Karpas-422 (cell line): Measurements from ENCODE around the gene FNIP1. TPM values are rescaled to one million over a fixed set of nuclear protein-coding genes. Genes with fewer than 3 reads are reported as not detected.

ENCODE experiments used
- DNase-seq: peaks from one replicate; pipeline ENCODE4 v3.0.0-alpha.2; 2015
- H2AFZ ChIP-seq: fragments of 200-600 bp; sonication (generic); 2 replicates; pipeline ENCODE4 v1.6.1; 2014; ENCODE audit warnings: antibody characterized with exemption, low read length, mixed read lengths
- H3K27ac ChIP-seq: fragments of 200-600 bp; sonication (generic); 2 replicates; pipeline ENCODE4 v1.5.1; 2014; ENCODE audit warnings: mild to moderate bottlenecking, low read length, moderate library complexity
- H3K27me3 ChIP-seq: fragments of 200-600 bp; sonication (generic); 2 replicates; pipeline ENCODE4 v1.6.1; 2014; ENCODE audit warnings: low read length, mixed read lengths
- H3K36me3 ChIP-seq: fragments of 200-600 bp; sonication (generic); 2 replicates; pipeline ENCODE4 v1.6.1; 2014; ENCODE audit warnings: low read length, mixed read lengths; ENCODE audit not compliant: insufficient read depth
- H3K4me1 ChIP-seq: fragments of 200-600 bp; sonication (generic); 2 replicates; pipeline ENCODE4 v1.6.1; 2014; ENCODE audit warnings: mild to moderate bottlenecking, low read length, mixed read lengths
- H3K4me2 ChIP-seq: fragments of 200-600 bp; sonication (generic); 2 replicates; pipeline ENCODE4 v1.6.1; 2014; ENCODE audit warnings: low read length, low read depth, mild to moderate bottlenecking; ENCODE audit not compliant: poor library complexity, severe bottlenecking
- H3K4me3 ChIP-seq: fragments of 200-600 bp; sonication (generic); 2 replicates; pipeline ENCODE4 v1.5.1; 2014; ENCODE audit warnings: mild to moderate bottlenecking, antibody characterized with exemption, low read length, mixed read lengths
- H3K79me2 ChIP-seq: fragments of 200-600 bp; sonication (generic); 2 replicates; pipeline ENCODE4 v1.6.1; 2014; ENCODE audit warnings: mild to moderate bottlenecking, low read length, mixed read lengths
- H3K9ac ChIP-seq: fragments of 200-600 bp; sonication (generic); 2 replicates; pipeline ENCODE4 v1.6.0; 2014; ENCODE audit warnings: low read length
- H3K9me2 ChIP-seq: fragments of 200-600 bp; sonication (generic), shearing (Covaris generic); replicated peaks from 2 replicates; pipeline ENCODE4 v1.6.0; 2014; ENCODE audit warnings: mild to moderate bottlenecking, low read length, moderate library complexity; ENCODE audit not compliant: insufficient read depth
- H3K9me3 ChIP-seq: fragments of 300-700, 200-600 bp; sonication (generic); 2 replicates; pipeline ENCODE4 v1.6.1; 2014; ENCODE audit warnings: low read length, mixed read lengths
- H4K20me1 ChIP-seq: fragments of 200-600 bp; sonication (generic); 2 replicates; pipeline ENCODE4 v1.6.1; 2014; ENCODE audit warnings: mild to moderate bottlenecking, antibody characterized with exemption, low read length, low read depth; ENCODE audit not compliant: insufficient read depth
- total RNA-seq: library from RNA; depleted of rRNA; stranded (reverse); fragments of >200 nt; shearing (Covaris generic); gene quantifications from 2 replicates; pipeline ENCODE4 v1.2.3, GENCODE V29; 2014; ENCODE audit warnings: low replicate concordance

The FNIP1 gene
- total RNA-seq, 1 experiment from 2014 or later = 56.2 TPM

DNA sequence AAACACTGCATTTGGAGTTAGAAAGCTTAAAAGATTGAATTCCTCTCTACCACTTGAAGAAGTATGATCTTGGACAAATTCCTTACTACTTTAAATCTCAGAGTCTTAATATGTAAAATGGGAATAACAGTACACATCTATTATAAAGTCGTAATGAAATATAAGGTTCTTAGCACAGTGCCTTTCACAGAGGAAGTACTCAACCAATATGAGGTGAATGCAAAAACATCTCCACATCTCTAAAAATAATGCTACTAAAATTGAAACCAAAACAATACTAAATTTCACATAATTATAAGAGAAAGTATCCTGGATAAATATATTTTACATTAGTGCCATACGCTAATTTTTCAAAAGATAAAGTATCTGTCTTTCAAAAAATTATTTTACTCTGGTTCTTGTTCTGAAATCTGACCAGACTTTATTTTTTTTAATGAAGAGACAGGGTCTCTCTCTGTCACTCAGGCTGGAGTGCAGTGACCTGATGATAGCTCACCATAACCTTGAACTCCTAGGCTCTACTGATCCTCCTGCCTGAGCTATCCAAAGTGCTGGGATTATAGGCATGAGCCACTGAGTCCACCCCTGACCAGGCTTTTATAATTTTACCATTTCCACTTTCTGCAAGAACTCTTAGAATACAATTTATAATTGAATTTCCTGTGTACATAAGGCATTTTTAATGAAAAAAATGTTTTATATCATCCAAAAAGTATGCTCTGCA, 21.3 kb upstream of the FNIP1 start:
- H3K9me2 ChIP-seq = no peaks in the 10 kb centered on the region
- H3K4me3 ChIP-seq = no peak overlapping the region
- peaks cover 8% of the 10 kb centered on the region for H3K4me1 ChIP-seq
- H3K27ac ChIP-seq = no peak overlapping the region
- H3K27me3 ChIP-seq = no peaks in the 10 kb centered on the region
- no peaks in the 10 kb centered on the region for H3K36me3 ChIP-seq
- H3K9ac ChIP-seq = no peak overlapping the region
- no peak for DNase-seq
- no peak overlapping the region for H2AFZ ChIP-seq
- H3K79me2 ChIP-seq = no peaks in the 10 kb centered on the region
- no peaks in the 10 kb centered on the region for H4K20me1 ChIP-seq
- H3K4me2 ChIP-seq = no peak overlapping the region
- no peaks in the 10 kb centered on the region for H3K9me3 ChIP-seq

DNA sequence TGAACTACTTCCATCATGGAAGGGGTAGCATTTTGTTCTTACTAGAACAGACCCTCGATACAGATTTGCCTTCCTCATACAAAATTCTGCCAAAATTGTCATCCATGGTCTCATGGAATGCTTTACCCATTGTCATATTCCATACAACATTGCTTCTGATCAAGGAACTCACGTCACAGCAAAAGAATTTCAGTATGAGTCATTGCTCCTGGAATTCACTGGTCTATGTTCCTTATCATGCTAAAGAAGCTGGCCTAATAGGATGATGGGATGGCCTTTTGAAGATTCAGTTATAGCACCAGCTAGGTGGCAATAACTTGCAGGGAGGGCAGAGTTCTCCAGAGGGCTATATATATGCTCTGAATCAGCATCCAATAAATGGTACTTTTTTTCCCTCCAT, 18.2 kb upstream of the FNIP1 start:
- no peak for DNase-seq
- Histone ChIP-seq H3K4me2 (no peak overlapping the region), H3K4me1 (peaks cover 11% of the 10 kb centered on the region), H3K79me2 (no peaks in the 10 kb centered on the region), H3K4me3 (no peak overlapping the region), H3K9me2 (no peaks in the 10 kb centered on the region), H3K36me3 (no peaks in the 10 kb centered on the region), H3K9ac (no peak overlapping the region), H3K27me3 (no peaks in the 10 kb centered on the region), H3K27ac (no peak overlapping the region), H4K20me1 (no peaks in the 10 kb centered on the region), H2AFZ (no peak overlapping the region), H3K9me3 (no peaks in the 10 kb centered on the region)

DNA sequence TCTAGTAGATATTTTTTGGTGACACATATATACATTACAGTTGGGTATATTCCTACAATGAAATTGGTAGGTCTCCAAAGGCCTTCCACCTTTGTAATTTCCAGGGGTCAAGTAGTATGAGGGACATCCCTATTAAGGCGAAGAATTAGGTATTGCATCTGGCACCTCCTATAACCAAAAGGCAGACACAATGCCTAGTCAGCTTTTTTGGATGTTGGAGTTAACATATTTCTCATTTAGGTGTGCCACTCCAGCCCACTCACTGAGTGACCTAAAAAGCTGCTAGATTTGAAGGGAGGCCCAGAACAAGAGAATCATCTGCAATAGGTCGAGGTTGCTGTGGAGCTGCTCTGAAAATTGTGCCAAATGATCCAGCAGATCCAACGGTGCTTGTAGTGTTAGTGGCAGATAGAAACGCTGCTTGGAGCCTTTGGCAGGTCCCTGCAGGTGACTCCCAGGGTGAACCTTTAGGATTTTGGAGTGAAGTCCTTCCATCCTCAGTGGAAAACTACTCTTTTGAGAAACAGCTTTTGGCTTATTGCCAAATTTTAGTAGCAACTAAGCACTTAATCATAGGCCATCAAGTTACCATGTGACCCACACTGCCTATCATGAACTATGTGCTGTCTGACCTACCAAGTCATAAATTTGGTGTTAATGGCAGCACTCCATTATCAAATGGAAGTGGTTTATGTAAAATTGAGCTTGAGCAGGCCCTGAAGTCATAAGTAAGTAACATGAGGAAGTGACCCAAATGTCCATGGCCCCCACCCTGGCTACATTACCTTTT, 15.7 kb upstream of the FNIP1 start:
- Histone ChIP-seq H3K36me3 (no peaks in the 10 kb centered on the region), H3K9me3 (no peaks in the 10 kb centered on the region), H3K79me2 (no peaks in the 10 kb centered on the region), H4K20me1 (no peaks in the 10 kb centered on the region), H3K4me2 (no peak overlapping the region), H2AFZ (no peak overlapping the region), H3K4me3 (no peak overlapping the region), H3K9me2 (no peaks in the 10 kb centered on the region), H3K27ac (no peak overlapping the region), H3K4me1 (peaks cover 3% of the 10 kb centered on the region; the same call in 1 of the 2 replicates), H3K9ac (no peak overlapping the region), H3K27me3 (no peaks in the 10 kb centered on the region)
- DNase-seq = no peak

DNA sequence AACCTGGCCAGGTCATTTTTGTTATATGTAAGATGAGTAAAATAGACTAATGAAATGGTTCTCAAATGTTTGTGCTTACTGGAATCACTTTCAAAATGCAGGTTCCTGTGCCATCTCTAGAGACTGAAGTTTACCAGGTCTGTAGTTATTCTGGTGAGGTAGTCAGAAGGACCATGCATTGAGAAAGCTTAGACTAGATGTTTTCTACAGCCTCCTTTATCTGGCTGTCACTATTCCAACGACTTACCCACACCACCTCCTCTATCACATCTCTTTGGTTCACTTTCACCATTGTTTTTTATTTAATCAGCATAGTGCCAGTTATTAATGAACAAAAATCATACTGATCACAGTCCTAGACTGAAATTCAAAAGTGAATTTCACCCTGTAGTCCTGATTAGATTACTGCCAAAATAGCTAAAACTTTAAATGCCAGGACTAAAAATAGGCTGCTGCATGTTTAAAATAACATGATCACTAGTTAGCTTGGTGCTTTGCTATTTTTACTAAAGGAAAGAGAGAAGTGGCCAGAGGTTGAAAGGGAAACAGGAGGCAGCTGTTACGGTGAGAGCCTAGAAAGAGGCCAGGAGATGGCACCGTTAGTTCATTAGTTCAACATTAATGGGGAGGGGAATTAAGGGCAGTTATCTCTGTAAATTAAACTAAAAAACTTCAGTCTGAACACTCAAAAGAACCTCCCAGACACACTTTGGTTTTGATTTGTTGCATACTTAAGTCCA, 13.9 kb upstream of the FNIP1 start:
- no peaks in the 10 kb centered on the region for H4K20me1 ChIP-seq
- H3K4me3 ChIP-seq = no peak overlapping the region
- H3K36me3 ChIP-seq = no peaks in the 10 kb centered on the region
- H3K9ac ChIP-seq = 0 out of 2 replicates have a peak overlapping the region, but pooled peaks have one; percentile 24
- H3K27ac ChIP-seq = no peak overlapping the region
- H3K9me3 ChIP-seq = no peaks in the 10 kb centered on the region
- DNase-seq = peak; percentile 63
- H3K27me3 ChIP-seq = no peaks in the 10 kb centered on the region
- H3K4me2 ChIP-seq = no peak overlapping the region
- no peaks in the 10 kb centered on the region for H3K9me2 ChIP-seq
- H2AFZ ChIP-seq = no peak overlapping the region
- H3K4me1 ChIP-seq = peaks cover 3% of the 10 kb centered on the region; the same call in 1 of the 2 replicates
- H3K79me2 ChIP-seq = no peaks in the 10 kb centered on the region

DNA sequence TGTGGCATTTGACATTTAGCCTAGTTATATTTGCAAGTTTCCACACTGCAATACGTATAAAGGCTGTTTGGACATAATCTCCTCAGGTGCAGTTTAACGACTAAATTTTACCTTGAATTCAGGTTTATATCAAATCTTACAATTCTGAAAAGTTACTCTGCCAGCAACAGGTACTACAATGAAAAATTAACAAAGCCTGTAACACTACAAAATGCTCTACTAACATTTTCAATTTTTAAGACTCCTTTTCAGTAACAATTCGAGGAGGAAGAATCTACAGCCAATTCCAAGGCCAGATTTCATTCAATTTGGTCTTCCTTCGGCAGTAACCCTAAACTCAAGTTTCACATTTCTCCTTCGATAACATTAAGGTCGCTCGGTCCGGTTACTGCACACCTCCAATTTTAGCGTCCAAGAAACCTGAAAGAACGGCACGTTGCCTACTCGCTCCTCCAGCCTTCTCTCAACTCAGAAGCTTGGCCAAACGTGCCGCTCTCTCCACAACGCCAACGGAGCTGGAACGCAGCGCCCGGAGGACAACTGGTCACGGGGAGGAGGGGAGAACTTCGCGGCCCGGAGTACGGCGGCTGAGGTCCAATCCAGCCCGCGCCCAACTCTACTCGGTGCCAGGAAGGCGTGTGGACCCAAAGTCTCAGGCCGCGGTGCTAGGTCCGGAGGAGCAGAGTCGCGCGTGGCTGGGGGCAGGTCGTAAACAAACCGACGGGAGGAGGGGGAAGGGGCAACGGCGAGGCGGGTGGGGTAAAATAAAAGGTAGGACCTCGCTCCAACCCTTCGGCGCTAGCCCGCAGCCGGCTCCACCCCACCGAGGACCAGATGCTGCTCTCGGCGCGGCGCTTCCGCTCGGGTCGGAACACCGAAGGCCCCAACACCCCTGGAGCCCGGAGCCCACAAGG, 681 bp downstream of the FNIP1 start:
- Histone ChIP-seq H3K9ac (peak overlapping the region; percentile 98), H3K4me3 (peak overlapping the region; percentile 94), H3K79me2 (peaks cover 56% of the 10 kb centered on the region), H3K27ac (peak overlapping the region; percentile 62; the same call in 1 of the 2 replicates), H4K20me1 (no peaks in the 10 kb centered on the region; the same call in 1 of the 2 replicates), H2AFZ (peak overlapping the region; percentile 84; the same call in 1 of the 2 replicates), H3K9me2 (no peaks in the 10 kb centered on the region; the same call in 1 of the 2 replicates), H3K27me3 (no peaks in the 10 kb centered on the region), H3K9me3 (no peaks in the 10 kb centered on the region), H3K4me1 (peaks cover 30% of the 10 kb centered on the region), H3K36me3 (peaks cover 7% of the 10 kb centered on the region; the same call in 1 of the 2 replicates), H3K4me2 (peak overlapping the region; percentile 81)
- peak; percentile 72 for DNase-seq

DNA sequence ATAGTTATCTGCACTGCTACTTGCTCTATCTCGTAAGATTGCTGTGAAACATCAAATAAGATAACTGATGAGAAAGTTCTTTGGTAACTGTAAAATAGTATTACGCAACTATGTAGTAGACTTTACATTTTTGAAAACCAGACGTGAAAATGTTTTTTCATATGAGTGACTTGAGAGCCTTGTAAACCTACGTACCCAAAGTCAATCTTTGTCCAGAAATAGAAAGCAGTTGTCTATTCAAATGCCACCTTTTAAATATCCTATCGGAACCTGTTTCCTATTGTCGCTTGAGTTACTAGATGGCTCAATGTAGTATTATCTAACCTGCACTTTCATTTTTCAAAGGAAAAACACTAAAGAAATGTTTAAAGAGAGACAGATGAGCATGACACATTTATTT, 1.6 kb downstream of the FNIP1 start:
- H4K20me1 ChIP-seq = no peaks in the 10 kb centered on the region; the same call in 1 of the 2 replicates
- 0 out of 2 replicates have a peak overlapping the region, but pooled peaks have one; percentile 62 for H3K27ac ChIP-seq
- H3K27me3 ChIP-seq = no peaks in the 10 kb centered on the region
- H3K4me3 ChIP-seq = peak overlapping the region; percentile 94
- no peaks in the 10 kb centered on the region; the same call in 1 of the 2 replicates for H3K9me2 ChIP-seq
- DNase-seq = peak; percentile 57
- H3K9ac ChIP-seq = peak overlapping the region; percentile 98
- peaks cover 30% of the 10 kb centered on the region for H3K4me1 ChIP-seq
- H3K36me3 ChIP-seq = peaks cover 7% of the 10 kb centered on the region; the same call in 1 of the 2 replicates
- peaks cover 65% of the 10 kb centered on the region for H3K79me2 ChIP-seq
- H3K4me2 ChIP-seq = peak overlapping the region; percentile 81
- H3K9me3 ChIP-seq = no peaks in the 10 kb centered on the region
- H2AFZ ChIP-seq = no peak overlapping the region

DNA sequence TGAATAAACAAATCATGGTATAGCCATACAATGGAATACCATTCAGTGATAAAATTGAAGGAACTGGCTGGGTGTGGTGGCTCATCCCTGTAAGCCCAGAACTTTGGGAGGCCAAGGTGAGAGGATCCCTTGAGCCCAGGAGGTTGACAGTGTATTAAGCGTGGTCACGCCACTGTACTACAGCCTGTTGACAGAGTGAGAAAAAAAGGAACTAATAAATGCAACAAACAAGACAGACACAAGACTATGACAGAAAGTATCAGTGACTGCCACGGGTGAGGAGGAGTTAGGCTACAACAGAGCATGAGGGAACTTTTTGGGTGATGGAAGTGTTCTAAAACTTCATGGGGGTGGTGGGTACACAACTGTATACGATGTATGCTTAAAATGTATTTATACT, 2.2 kb downstream of the FNIP1 start:
- Histone ChIP-seq H4K20me1 (no peaks in the 10 kb centered on the region; the same call in 1 of the 2 replicates), H3K9me3 (no peaks in the 10 kb centered on the region), H3K4me3 (peak overlapping the region; percentile 94), H3K79me2 (peaks cover 72% of the 10 kb centered on the region), H2AFZ (no peak overlapping the region), H3K4me1 (peaks cover 30% of the 10 kb centered on the region), H3K9ac (peak overlapping the region; percentile 98; the same call in 1 of the 2 replicates), H3K4me2 (peak overlapping the region; percentile 81), H3K27me3 (no peaks in the 10 kb centered on the region), H3K36me3 (peaks cover 7% of the 10 kb centered on the region; the same call in 1 of the 2 replicates), H3K9me2 (no peaks in the 10 kb centered on the region; the same call in 1 of the 2 replicates), H3K27ac (no peak overlapping the region)
- no peak for DNase-seq
